Measurements from ENCODE around the gene STIM1.

GRCh38 chr11:4138497-4138896 is 283.0 kb downstream of the STIM1 start:
- TF ChIP-seq CTCF (IDR thresholded peaks at IDR 0.05) (no peak), POLR2A (IDR thresholded peaks at IDR 0.05) (no peak)

All from Peyer's patch (tissue), 4 donors.